MM.1S (cell line): ENCODE measurements around the gene BPIFB2.

Experiments
- CTCF ChIP-seq: fragments of 300-600 bp; sonication (generic); IDR thresholded peaks from 2 replicates; pipeline ENCODE4 v1.5.1; 2016; ENCODE audit warnings: antibody characterized with exemption, low read length, mixed read lengths
- EZH2 ChIP-seq: fragments of 300-600 bp; sonication (generic); optimal IDR thresholded peaks from 2 replicates; pipeline ENCODE3; 2017; ENCODE audit warnings: low read depth, mild to moderate bottlenecking, antibody characterized with exemption, low read length, mixed read lengths

GRCh38 chr20:33010133-33010504 is 2.6 kb downstream of the BPIFB2 start:
- TF ChIP-seq CTCF (no peak), EZH2 (no peak)
